HG03103 (cell line): Measurements from ENCODE around the gene NSG2.

Experiments
- ATAC-seq: cut with Tn5 transposase; IDR thresholded peaks from one replicate; pipeline ENCODE4 v1.9.1; 2021; ENCODE audit warnings: low read depth; ENCODE audit not compliant: unreplicated experiment

The NSG2 gene

DNA sequence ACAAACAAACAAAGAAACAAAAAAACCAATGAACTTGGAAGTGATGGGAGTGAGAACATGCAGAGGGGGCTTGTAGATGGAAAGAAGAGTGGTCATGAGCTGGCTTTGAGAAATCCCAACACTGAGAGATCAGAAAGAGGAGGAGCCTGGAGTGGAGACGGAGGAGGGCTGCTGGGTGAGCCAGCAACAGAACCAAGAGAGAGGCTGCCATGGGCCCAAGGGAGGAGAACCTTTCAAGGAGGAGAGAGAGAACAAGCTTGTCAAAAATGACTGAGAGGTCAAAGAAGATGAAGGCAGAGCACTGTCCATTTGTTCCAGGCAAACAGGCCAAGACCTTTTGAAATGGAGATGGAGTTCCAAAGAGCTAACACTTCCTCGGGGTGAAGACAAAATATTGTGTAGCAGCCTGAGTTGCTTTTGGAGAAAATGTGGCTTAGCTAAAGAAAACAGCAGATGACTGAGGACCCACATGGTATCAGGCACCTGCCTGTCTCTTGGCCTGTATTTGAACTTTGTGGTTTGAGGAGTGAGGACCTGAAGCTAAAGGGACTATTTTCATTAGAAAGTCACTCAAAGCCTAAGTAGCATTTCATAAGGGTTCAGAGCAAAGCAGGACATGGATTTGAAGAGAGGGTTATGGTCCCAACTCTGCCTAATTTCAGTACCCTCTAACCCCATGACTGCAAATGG, 13.1 kb downstream of the NSG2 start:
- no peak for ATAC-seq

- ATAC-seq = no peak
Observed at GRCh38 chr5:174059247-174059646, 13.7 kb downstream of the NSG2 start.

DNA sequence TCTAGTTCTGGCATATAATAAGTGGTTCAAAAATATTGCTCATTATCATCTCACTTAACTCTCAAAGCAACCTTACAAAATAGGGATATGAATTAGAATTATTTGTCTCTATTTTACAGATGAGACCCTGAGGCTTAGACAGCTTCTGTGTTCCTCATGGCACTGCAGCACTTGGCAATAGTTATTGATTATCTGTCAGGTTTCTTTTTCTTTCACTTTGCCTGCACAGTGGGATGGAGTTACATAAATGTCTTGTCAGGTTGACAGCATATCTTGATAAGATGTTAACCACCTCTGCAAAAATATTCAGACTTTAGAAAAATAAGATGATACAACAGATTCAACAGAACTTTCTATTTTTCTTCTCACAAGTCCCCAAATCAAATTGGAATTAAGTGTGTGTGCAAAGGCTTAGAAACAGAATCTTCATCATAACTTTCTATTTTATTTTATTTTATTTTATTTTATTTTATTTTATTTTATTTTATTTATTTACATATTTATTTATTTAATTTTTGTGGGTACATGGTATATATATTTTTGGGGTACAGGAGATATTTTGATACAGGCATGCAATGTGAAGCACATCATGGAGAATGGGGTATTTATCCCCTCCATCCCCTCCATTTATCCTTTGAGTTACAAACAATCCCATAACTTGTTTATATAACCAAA, 17.7 kb downstream of the NSG2 start:
- ATAC-seq = no peak

GRCh38 chr5:174064171-174064570, 18.7 kb downstream of the NSG2 start:
- ATAC-seq = no peak

- ATAC-seq = no peak
Observed at GRCh38 chr5:174065528-174066197, 20.2 kb downstream of the NSG2 start.

DNA sequence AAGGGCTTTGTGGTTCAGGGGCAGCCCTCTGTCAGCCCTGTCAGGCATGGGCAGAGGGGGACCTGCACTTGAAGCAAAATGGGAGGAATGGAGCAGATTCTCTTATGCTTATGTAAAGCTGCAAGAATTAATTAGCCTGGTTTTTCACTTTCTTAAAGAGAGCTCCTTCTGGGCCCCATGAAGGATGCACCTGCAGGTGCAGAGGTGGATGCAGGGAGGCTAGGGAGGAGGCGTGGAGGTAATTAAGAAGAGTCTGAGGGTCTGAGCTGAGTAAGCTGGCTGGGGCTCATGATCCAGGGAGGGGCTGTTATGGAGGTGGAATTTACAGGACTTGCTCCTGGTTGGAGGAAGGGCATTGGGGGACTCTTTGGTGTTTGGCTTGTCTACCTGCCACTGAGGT, 22.0 kb downstream of the NSG2 start:
- ATAC-seq = no peak

- no peak for ATAC-seq
Observed at GRCh38 chr5:174071484-174071883, 26.0 kb downstream of the NSG2 start.

DNA sequence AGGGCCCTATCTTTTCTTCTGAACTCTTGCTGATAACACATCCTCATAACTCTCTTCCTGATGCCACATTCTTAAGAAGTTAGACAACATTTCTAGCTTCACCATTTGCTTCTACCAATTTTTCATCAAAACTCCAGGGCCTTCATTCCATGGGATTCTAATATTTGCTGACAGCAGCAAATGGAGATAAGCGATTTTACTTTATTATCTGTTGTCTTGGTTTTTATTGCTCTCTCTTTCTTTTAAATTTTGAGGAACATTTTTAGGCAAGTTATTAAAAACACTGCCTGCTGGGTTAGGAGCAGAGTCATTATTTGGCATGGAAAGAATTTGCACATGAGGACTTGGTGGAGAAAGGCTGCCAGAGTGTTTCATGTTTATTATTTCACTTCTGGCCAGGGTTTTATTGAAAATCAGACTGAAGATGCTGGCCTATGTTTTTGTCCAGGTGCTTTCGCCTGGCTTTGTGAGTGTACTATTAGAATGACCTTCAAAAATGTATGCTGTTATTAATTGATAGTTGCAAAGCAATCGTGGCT, 27.7 kb downstream of the NSG2 start:
- no peak for ATAC-seq

DNA sequence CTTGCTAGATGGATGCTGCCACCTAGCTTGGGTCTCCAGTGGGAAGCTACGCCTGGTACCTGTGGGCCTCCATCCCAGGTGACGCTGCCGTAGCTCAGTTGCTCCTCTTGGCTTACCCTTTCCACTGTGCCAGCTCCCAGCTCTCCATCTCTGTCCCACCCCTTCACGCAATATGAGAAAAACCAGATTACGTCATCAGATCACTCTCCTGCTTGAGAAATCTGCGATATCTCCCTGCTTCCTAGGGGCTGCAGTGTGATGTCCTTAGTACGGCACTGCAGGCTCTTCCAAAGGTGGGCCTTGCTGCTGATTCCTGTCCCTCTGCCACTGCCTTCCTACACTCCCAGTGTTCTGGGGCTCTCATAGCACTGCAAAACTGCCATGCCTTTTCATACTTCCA, 28.9 kb downstream of the NSG2 start:
- ATAC-seq = no peak

DNA sequence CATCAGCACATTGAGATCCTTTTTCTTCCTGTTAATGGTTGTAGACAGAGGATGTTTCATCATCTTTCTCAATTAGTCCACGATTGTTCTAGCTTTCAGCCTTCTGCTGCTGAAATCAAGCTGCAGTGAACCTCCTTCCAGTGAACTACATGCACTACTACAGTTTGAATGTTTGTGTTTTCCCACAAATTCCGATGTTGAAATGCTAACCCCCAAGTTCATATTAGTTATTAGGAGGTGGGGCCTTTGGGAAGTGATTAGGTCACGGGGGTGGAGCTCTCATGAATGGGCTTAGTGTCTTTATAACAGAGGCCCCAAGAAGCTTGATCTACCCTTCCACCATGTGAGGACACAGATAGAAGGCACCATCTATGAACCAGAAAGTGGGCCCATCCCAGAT, 32.9 kb downstream of the NSG2 start:
- no peak for ATAC-seq

- no peak for ATAC-seq
Observed at GRCh38 chr5:174082286-174082685, 36.8 kb downstream of the NSG2 start.

GRCh38 chr5:174083056-174083827, 37.7 kb downstream of the NSG2 start:
- no peak for ATAC-seq

DNA sequence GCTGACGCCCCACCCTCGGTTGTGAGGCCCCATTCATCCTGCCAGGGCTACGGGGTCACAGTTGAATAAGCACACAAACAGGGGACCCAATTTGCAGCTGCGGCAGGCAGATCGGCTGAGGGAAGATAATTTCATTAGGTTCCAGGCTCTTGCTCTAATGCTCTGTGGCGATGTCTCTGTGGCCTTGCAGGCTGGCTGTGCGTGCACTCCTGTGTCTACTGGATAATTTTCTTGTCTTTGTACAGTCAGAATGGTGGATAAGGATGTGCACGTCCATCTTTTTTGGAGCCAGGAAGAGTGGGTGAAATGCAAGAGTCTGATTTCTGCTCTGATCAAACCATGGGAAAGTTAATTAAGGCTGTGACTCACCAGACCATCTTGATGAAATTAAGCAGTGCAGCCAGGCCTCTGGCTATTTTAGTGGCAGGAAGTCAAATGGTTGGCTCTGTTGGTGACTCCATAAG, 39.2 kb downstream of the NSG2 start:
- no peak for ATAC-seq

DNA sequence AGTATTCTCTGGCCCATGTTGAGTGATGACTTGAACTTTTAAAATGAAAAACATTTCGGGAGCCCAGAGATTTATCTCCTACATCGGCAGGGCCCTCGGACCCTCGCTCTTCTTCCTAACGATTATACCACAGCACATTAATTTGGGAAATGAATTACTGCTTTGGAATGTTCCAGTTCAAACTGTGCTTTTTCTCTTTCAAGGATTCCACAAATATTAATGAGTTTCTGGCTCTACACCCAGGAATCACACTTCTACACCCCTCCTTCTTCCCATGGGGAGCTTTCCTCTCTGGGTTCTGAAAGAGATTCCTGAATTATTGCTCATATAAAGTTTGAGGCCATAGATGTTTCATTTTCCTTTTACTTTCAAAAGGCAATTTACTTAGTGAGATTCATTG, 41.2 kb downstream of the NSG2 start:
- no peak for ATAC-seq

GRCh38 chr5:174087783-174088182, 42.3 kb downstream of the NSG2 start:
- no peak for ATAC-seq

DNA sequence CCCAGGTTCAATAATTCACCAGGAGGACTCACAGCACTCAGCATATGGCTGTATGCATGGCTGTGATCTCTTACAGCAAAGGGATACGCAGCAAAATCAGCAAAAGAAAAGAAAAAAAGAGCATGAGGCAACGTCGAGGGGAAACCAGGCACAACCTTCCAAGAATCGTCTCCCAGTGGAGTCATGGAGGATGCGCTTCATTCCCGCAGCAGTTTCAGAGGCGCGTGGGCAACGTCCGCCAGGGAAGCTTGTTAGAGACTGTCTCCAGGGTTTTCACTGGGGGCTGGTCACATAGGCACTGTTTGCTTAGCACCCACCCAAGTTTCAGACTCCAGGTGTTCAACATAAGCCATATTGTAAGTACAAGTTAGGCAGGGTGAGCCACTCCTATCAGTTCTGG, 44.6 kb downstream of the NSG2 start:
- no peak for ATAC-seq

DNA sequence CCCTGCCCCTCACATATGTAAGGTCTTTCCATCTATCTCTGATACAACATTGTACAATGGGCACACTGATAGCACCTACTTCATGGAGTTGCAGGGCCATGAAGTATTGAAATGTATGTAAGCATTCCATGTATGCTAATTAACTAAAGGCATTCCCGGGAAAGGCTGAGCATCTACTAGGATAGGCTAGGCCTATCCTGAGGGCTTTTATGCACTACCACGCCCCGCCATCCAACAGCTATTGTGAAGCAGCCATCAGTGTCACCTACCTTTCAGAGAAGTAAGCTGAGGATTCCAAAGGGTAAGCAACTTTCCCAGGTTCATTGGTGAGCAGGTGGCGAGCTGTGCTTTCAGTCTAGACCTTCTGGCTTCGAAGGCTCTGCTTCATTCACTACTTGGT, 47.6 kb downstream of the NSG2 start:
- ATAC-seq = no peak

DNA sequence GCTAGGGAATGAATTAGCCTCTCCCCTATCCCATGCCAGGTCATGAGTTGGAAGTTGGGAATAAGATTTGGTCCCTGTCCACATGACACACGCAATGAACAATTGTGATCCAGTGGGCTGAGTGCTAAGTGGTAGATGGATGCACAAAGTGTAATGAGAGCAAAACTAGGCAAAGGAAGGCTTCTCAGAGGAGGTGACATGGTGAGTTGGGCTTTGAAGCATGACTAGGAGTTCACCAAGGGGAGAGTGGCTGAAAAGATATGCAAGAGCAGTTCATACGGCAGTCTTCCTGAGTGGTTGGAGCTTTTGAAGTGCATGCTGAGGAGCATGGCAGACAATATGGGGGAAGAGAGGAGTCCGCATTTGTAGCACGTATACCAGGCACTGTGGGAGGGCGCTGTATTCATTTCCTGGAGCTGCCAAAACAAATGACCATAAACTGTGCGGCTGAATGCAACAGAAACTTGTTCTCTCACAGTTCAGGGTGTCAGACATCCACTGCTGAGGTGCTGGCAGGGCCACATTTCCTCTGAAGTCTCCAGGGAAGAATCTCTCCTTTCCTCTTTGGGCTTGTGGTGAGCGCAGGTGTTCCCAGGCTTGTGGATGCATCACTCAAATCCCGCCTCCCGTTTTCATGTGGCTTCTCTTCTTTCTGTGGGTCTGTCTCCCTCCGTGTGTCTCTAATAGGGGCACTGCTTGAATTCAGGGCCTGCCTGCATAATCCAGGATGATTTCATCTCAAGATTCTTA, 49.5 kb downstream of the NSG2 start:
- ATAC-seq = no peak

GRCh38 chr5:174096619-174097018, 51.1 kb downstream of the NSG2 start:
- ATAC-seq = no peak
